RKO (cell line): ENCODE results near the gene NAA40.

ENCODE experiments used
- DNase-seq: peaks from one replicate; pipeline ENCODE4 v3.0.0-alpha.2; 2016; ENCODE audit warnings: low spot score

The NAA40 gene

GRCh38 chr11:63938479-63939396 lies at the start of gene NAA40:
Gene NAA40 (plus strand): TSS chr11:63939002. CDS start chr11:63939097, 95 bp downstream.
- peak; percentile 98 for DNase-seq

GRCh38 chr11:63889344-63889743 lies 49.5 kb upstream of the NAA40 start:
- no peak for DNase-seq

GRCh38 chr11:63890368-63890767 lies 48.4 kb upstream of the NAA40 start:
- no peak for DNase-seq

GRCh38 chr11:63892228-63892627 lies 46.6 kb upstream of the NAA40 start:
- no peak for DNase-seq

GRCh38 chr11:63893355-63893754 lies 45.4 kb upstream of the NAA40 start:
- DNase-seq = no peak

- DNase-seq = no peak
Measured at GRCh38 chr11:63896071-63896470, 42.7 kb upstream of the NAA40 start.

GRCh38 chr11:63897459-63898146 lies 41.2 kb upstream of the NAA40 start:
- DNase-seq = no peak

GRCh38 chr11:63901660-63902059 lies 37.1 kb upstream of the NAA40 start:
- DNase-seq = no peak

GRCh38 chr11:63903884-63904283 lies 34.9 kb upstream of the NAA40 start:
- DNase-seq = no peak

- no peak for DNase-seq
Measured at GRCh38 chr11:63904743-63905142, 34.1 kb upstream of the NAA40 start.

- DNase-seq = no peak
Measured at GRCh38 chr11:63905179-63905578, 33.6 kb upstream of the NAA40 start.

- DNase-seq = no peak
Measured at GRCh38 chr11:63906087-63906486, 32.7 kb upstream of the NAA40 start.

GRCh38 chr11:63906585-63906984 lies 32.2 kb upstream of the NAA40 start:
- DNase-seq = no peak

- DNase-seq = no peak
Measured at GRCh38 chr11:63907063-63907462, 31.7 kb upstream of the NAA40 start.

- DNase-seq = no peak
Measured at GRCh38 chr11:63907808-63908530, 30.8 kb upstream of the NAA40 start.

GRCh38 chr11:63908631-63909401 lies 30.0 kb upstream of the NAA40 start:
- DNase-seq = no peak

GRCh38 chr11:63909591-63910506 lies 29.0 kb upstream of the NAA40 start:
- DNase-seq = no peak

- DNase-seq = no peak
Measured at GRCh38 chr11:63910675-63911074, 28.1 kb upstream of the NAA40 start.

- DNase-seq = no peak
Measured at GRCh38 chr11:63911440-63911839, 27.4 kb upstream of the NAA40 start.

GRCh38 chr11:63911876-63912275 lies 26.9 kb upstream of the NAA40 start:
- DNase-seq = no peak

GRCh38 chr11:63912678-63913077 lies 26.1 kb upstream of the NAA40 start:
- no peak for DNase-seq
